Liver (tissue), 9 donors: Measurements from ENCODE around the gene PNRC1. TPM values are rescaled to one million over a fixed set of nuclear protein-coding genes. Genes with fewer than 3 reads are reported as not detected.

Experiments
- DNase-seq: peaks from one replicate; pipeline ENCODE4 v3.0.0-alpha.2; 2017; ENCODE audit warnings: low spot score
- H3K27ac ChIP-seq, 2 donors: one replicate each; pipeline ENCODE4 v1.7.0; 2013; ENCODE audit warnings: inconsistent platforms in 2 of 2, low read length in 2 of 2, control low read depth in 1 of 2, low read depth in 1 of 2, mild to moderate bottlenecking in 1 of 2
- H3K27me3 ChIP-seq, 4 donors: one replicate each; pipeline versions ENCODE4 v1.6.1 to v1.7.0; 2013; ENCODE audit warnings: low read length in 3 of 4, inconsistent platforms in 1 of 4, mild to moderate bottlenecking in 1 of 4, moderate library complexity in 1 of 4; ENCODE audit not compliant: control insufficient read depth in 4 of 4, insufficient read depth in 4 of 4
- H3K36me3 ChIP-seq, 4 donors: one replicate each; pipeline versions ENCODE4 v1.6.1 to v1.7.0; 2013; ENCODE audit warnings: low read length in 3 of 4, mild to moderate bottlenecking in 3 of 4, low read depth in 1 of 4, moderate library complexity in 1 of 4; ENCODE audit not compliant: control insufficient read depth in 4 of 4, insufficient read depth in 3 of 4
- H3K4me1 ChIP-seq, 4 donors: one replicate each; pipeline versions ENCODE4 v1.6.1 to v1.7.0; 2013; ENCODE audit warnings: low read length in 3 of 4, mild to moderate bottlenecking in 3 of 4, moderate library complexity in 1 of 4; ENCODE audit not compliant: control insufficient read depth in 4 of 4, insufficient read depth in 4 of 4
- H3K4me3 ChIP-seq, 3 donors: one replicate each; pipeline versions ENCODE4 v1.6.1 to v1.7.0; 2013; ENCODE audit warnings: low read length in 3 of 3, control low read depth in 1 of 3, low read depth in 1 of 3, mild to moderate bottlenecking in 1 of 3
- H3K9ac ChIP-seq, 2 donors: one replicate each; pipeline ENCODE4 v1.7.0; 2013; ENCODE audit warnings: low read length in 2 of 2, mild to moderate bottlenecking in 2 of 2, moderate library complexity in 2 of 2, control low read depth in 1 of 2, low read depth in 1 of 2
- H3K9me3 ChIP-seq, 4 donors: one replicate each; pipeline versions ENCODE4 v1.6.1 to v1.7.0; 2013; ENCODE audit warnings: low read length in 3 of 4; ENCODE audit not compliant: control insufficient read depth in 4 of 4
- ATF3 ChIP-seq: IDR thresholded peaks from 2 replicates; pipeline ENCODE4 v1.6.1; 2016; ENCODE audit warnings: antibody characterized with exemption
- CTCF ChIP-seq: fragments of 150-350 bp; IDR thresholded peaks from 2 replicates; pipeline ENCODE4 v1.5.1; 2017; ENCODE audit warnings: improper control_type of control experiment, low read depth, low read length; ENCODE audit not compliant: missing input control
- EGR1 ChIP-seq, 2 donors: IDR thresholded peaks; 2 replicates each; pipeline ENCODE4 v1.6.1; 2016 to 2018; ENCODE audit warnings: antibody characterized with exemption in 2 of 2, low read depth in 2 of 2
- FOXA1 ChIP-seq: IDR thresholded peaks from 2 replicates; pipeline ENCODE4 v1.6.1; 2016; ENCODE audit warnings: antibody characterized with exemption
- FOXA2 ChIP-seq: IDR thresholded peaks from 2 replicates; pipeline ENCODE4 v1.6.1; 2016; ENCODE audit warnings: antibody characterized with exemption
- GABPA ChIP-seq, 2 donors: IDR thresholded peaks in 1 of 2; conservative IDR thresholded peaks in 1 of 2; 2 replicates each; pipeline ENCODE4 v1.6.1; 2016; ENCODE audit warnings: antibody characterized with exemption in 2 of 2, mild to moderate bottlenecking in 1 of 2, moderate library complexity in 1 of 2
- HNF4A ChIP-seq, 2 donors: conservative IDR thresholded peaks; 2 replicates each; pipeline ENCODE4 v1.6.1; 2016; ENCODE audit warnings: antibody characterized with exemption in 2 of 2, mild to moderate bottlenecking in 2 of 2
- HNF4G ChIP-seq: IDR thresholded peaks from 2 replicates; pipeline ENCODE4 v1.6.1; 2016; ENCODE audit warnings: antibody characterized with exemption
- JUND ChIP-seq, 2 donors: IDR thresholded peaks; 2 replicates each; pipeline ENCODE4 v1.6.1; 2016; ENCODE audit warnings: antibody characterized with exemption in 2 of 2
- RAD21 ChIP-seq, 2 donors: IDR thresholded peaks; 2 replicates each; pipeline ENCODE4 v1.6.1; 2016; ENCODE audit warnings: antibody characterized with exemption in 2 of 2, mild to moderate bottlenecking in 2 of 2
- REST ChIP-seq: IDR thresholded peaks from 2 replicates; pipeline ENCODE4 v1.6.1; 2016; ENCODE audit warnings: antibody characterized with exemption, mild to moderate bottlenecking
- SP1 ChIP-seq: IDR thresholded peaks from 2 replicates; pipeline ENCODE4 v1.6.1; 2018; ENCODE audit warnings: antibody characterized with exemption, mild to moderate bottlenecking
- TAF1 ChIP-seq: conservative IDR thresholded peaks from 2 replicates; pipeline ENCODE4 v1.6.1; 2016; ENCODE audit warnings: antibody characterized with exemption, mild to moderate bottlenecking
- YY1 ChIP-seq: IDR thresholded peaks from 2 replicates; pipeline ENCODE4 v1.6.1; 2016; ENCODE audit warnings: antibody characterized with exemption, mild to moderate bottlenecking
- ZBTB33 ChIP-seq: IDR thresholded peaks from 2 replicates; pipeline ENCODE4 v1.6.1; 2016; ENCODE audit warnings: antibody characterized with exemption
- WGBS: extraction: QIAGEN DNeasy Blood & Tissue Kit; methylation state at CpG from one replicate; pipeline ENCODE4 v1.1.7; 2013; 5-methylcytosine and 5-hydroxymethylcytosine counted together
- polyA plus RNA-seq, 2 donors: library from polyadenylated mRNA; stranded (reverse) in 1 of 2; unstranded in 1 of 2; fragments of 200-250 nt in 1 of 2; fragments of >200 nt in 1 of 2; fragmentation: Nextera tagmentation in 1 of 2; extraction: Ambion mirVana in 1 of 2; gene quantifications; one replicate each; pipeline versions ENCODE4 v1.2.1 to v1.2.3, GENCODE V29; 2013 to 2015
- total RNA-seq, 2 donors: library from RNA; depleted of rRNA; stranded (reverse); fragments of >200 nt; gene quantifications; one replicate each; pipeline ENCODE4 v1.2.3, GENCODE V29; 2014
- TF ChIP-seq, protein P1 (sequence below): IDR thresholded peaks from 2 replicates; pipeline ENCODE4 v1.6.1; 2016; ENCODE audit warnings: antibody characterized with exemption
- donor health status: healthy.
- donor health status: healthy.
- donor health status: healthy.
- donor health status: healthy.
- donor health status: healthy.

PNRC1 gene
- total and polyA plus RNA-seq, 4 donors: 27.4 to 71.4 (median 53.6) TPM

GRCh38 chr6:89045576-89045975 is 35.0 kb upstream of the PNRC1 start:
- 91% methylated on average over 5 of the region's 5 CpGs for WGBS
- H3K27ac ChIP-seq: no peak overlapping the region

More at GRCh38 chr6:89045576-89045975, 35.0 kb upstream of the PNRC1 start:
- Histone ChIP-seq H3K4me1 (peaks cover 0 to 7% (median 3%) of the 10 kb centered on the region in 4 donors), H3K9ac (no peak overlapping the region), H3K9me3 (no peaks in the 10 kb centered on the region), H3K4me3 (no peak overlapping the region), H3K36me3 (no peaks in the 10 kb centered on the region), H3K27me3 (no peaks in the 10 kb centered on the region)
- no peak for DNase-seq
- no peak for TF ChIP-seq SP1
- no peak for TF ChIP-seq EGR1 (IDR thresholded peaks at IDR 0.05; ENCODE audit: low read depth in 2 of 2)
- no peak for TF ChIP-seq YY1
- no peak for TF ChIP-seq RAD21 (IDR thresholded peaks at IDR 0.05)
- no peak for TF ChIP-seq JUND (IDR thresholded peaks at IDR 0.05)
- TF ChIP-seq ZBTB33: no peak
- no peak for TF ChIP-seq HNF4A (conservative IDR thresholded peaks at IDR 0.05)
- no peak for TF ChIP-seq ATF3
- no peak for TF ChIP-seq REST
- no peak for TF ChIP-seq CTCF
- TF ChIP-seq TAF1: no peak
- no peak for TF ChIP-seq GABPA (IDR thresholded peaks at IDR 0.05 in 1 of 2, conservative IDR thresholded peaks at IDR 0.05 in 1 of 2)
- TF ChIP-seq, protein P1, sequence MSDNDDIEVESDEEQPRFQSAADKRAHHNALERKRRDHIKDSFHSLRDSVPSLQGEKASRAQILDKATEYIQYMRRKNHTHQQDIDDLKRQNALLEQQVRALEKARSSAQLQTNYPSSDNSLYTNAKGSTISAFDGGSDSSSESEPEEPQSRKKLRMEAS: no peak
- no peak for TF ChIP-seq HNF4G
- no peak for TF ChIP-seq FOXA1
- no peak for TF ChIP-seq FOXA2
